ENCODE data around the gene CHD9. TPM values are rescaled to one million over a fixed set of nuclear protein-coding genes. Genes with fewer than 3 reads are reported as not detected.
A peak's percentile ranks its signal among the peaks of the same experiment; 100 is the strongest.

Gene CHD9
- total RNA-seq, 4 donors from 2014 or later = 82.2 to 114 (median 91.3) TPM

- 74 to 76% methylated on average over 6 of the region's 6 CpGs for WGBS, 2 donors
- H3K27ac ChIP-seq = peak overlapping the region in 2 of 4 donors; percentile 20 to 86
- H3K4me1 ChIP-seq = peaks cover 7 to 55% (median 24%) of the 10 kb centered on the region in 4 donors
- H3K4me3 ChIP-seq = no peak overlapping the region
- no peaks in the 10 kb centered on the region for H3K36me3 ChIP-seq
- H3K27me3 ChIP-seq = no peaks in the 10 kb centered on the region
- H3K9me3 ChIP-seq = peaks cover 0 to 3% (median 0%) of the 10 kb centered on the region in 4 donors
- no peak for DNase-seq (ENCODE audit: low spot score in 2 of 2)
- no peak for TF ChIP-seq EP300 (IDR thresholded peaks at IDR 0.05)
- TF ChIP-seq CTCF (IDR thresholded peaks at IDR 0.05) = no peak
- TF ChIP-seq POLR2A (IDR thresholded peaks at IDR 0.05) = no peak
Measured at GRCh38 chr16:53078765-53079485, 24.1 kb downstream of the CHD9 start.

GRCh38 chr16:53080345-53081031, 25.7 kb downstream of the CHD9 start:
- no peaks in the 10 kb centered on the region for H3K27me3 ChIP-seq
- H3K36me3 ChIP-seq = no peaks in the 10 kb centered on the region
- peak overlapping the region; percentile 36 to 90 (median 69) for H3K27ac ChIP-seq
- H3K9me3 ChIP-seq = no peaks in the 10 kb centered on the region
- DNase-seq (ENCODE audit: low spot score in 2 of 2) = peak; percentile 47 to 57
- peaks cover 7 to 69% (median 37%) of the 10 kb centered on the region in 4 donors for H3K4me1 ChIP-seq
- TF ChIP-seq EP300 (IDR thresholded peaks at IDR 0.05) = peak in 1 of 2 donors; percentile 79
- no peak for TF ChIP-seq POLR2A (IDR thresholded peaks at IDR 0.05)
- no peak overlapping the region for H3K4me3 ChIP-seq
- 22 to 27% methylated on average over 8 of the region's 8 CpGs for WGBS, 2 donors

- no peak for TF ChIP-seq POLR2A (IDR thresholded peaks at IDR 0.05)
- TF ChIP-seq EP300 (IDR thresholded peaks at IDR 0.05) = no peak
- no peak for TF ChIP-seq CTCF (IDR thresholded peaks at IDR 0.05)
- Histone ChIP-seq H3K27me3 (no peaks in the 10 kb centered on the region), H3K27ac (peak overlapping the region; percentile 9 to 90 (median 69)), H3K9me3 (no peaks in the 10 kb centered on the region), H3K4me1 (peaks cover 7 to 74% (median 42%) of the 10 kb centered on the region in 4 donors), H3K4me3 (no peak overlapping the region), H3K36me3 (no peaks in the 10 kb centered on the region)
- peak in 1 of 2 donors; percentile 20 for DNase-seq (ENCODE audit: low spot score in 2 of 2)
Measured at GRCh38 chr16:53081032-53081424, 26.2 kb downstream of the CHD9 start.

GRCh38 chr16:53081686-53082407, 27.1 kb downstream of the CHD9 start:
- DNase-seq (ENCODE audit: low spot score in 2 of 2) = no peak
- Histone ChIP-seq H3K27me3 (no peaks in the 10 kb centered on the region), H3K36me3 (no peaks in the 10 kb centered on the region), H3K27ac (peak overlapping the region in 2 of 4 donors; percentile 41 to 90), H3K4me1 (peaks cover 7 to 82% (median 47%) of the 10 kb centered on the region in 4 donors), H3K9me3 (no peaks in the 10 kb centered on the region), H3K4me3 (no peak overlapping the region)
- 95 to 99% methylated on average over 3 of the region's 3 CpGs for WGBS, 2 donors
- TF ChIP-seq EP300 (IDR thresholded peaks at IDR 0.05) = no peak
- TF ChIP-seq CTCF (IDR thresholded peaks at IDR 0.05) = no peak
- no peak for TF ChIP-seq POLR2A (IDR thresholded peaks at IDR 0.05)

GRCh38 chr16:53082509-53082908, 27.7 kb downstream of the CHD9 start:
- WGBS, 2 donors = 77 to 78% methylated on average over 4 of the region's 4 CpGs
- Histone ChIP-seq H3K4me1 (peaks cover 7 to 88% (median 47%) of the 10 kb centered on the region in 4 donors), H3K27ac (peak overlapping the region in 1 of 4 donors; percentile 41), H3K4me3 (no peak overlapping the region), H3K9me3 (no peaks in the 10 kb centered on the region), H3K27me3 (no peaks in the 10 kb centered on the region), H3K36me3 (no peaks in the 10 kb centered on the region)
- TF ChIP-seq CTCF (IDR thresholded peaks at IDR 0.05) (no peak), POLR2A (IDR thresholded peaks at IDR 0.05) (no peak), EP300 (IDR thresholded peaks at IDR 0.05) (no peak)
- DNase-seq (ENCODE audit: low spot score in 2 of 2) = no peak
